HUES48 (cell line): ENCODE measurements around the gene RIGI.

Experiments used
- H3K27ac ChIP-seq: one replicate; pipeline ENCODE4 v1.7.0; 2013; ENCODE audit warnings: low read depth, low read length, inconsistent platforms
- H3K27me3 ChIP-seq: 2 replicates; pipeline ENCODE4 v1.6.1; 2013; ENCODE audit warnings: mild to moderate bottlenecking, low read length; ENCODE audit not compliant: control insufficient read depth, insufficient read depth
- H3K36me3 ChIP-seq: 2 replicates; pipeline ENCODE4 v1.6.1; 2013; ENCODE audit warnings: low read length; ENCODE audit not compliant: control insufficient read depth, insufficient read depth
- H3K4me1 ChIP-seq: 2 replicates; pipeline ENCODE4 v1.6.1; 2013; ENCODE audit warnings: mild to moderate bottlenecking, low read length; ENCODE audit not compliant: control insufficient read depth, insufficient read depth
- H3K4me3 ChIP-seq: 2 replicates; pipeline ENCODE4 v1.5.1; 2013; ENCODE audit warnings: mild to moderate bottlenecking, low read depth, low read length
- H3K9ac ChIP-seq: 2 replicates; pipeline ENCODE4 v1.6.1; 2013; ENCODE audit warnings: mild to moderate bottlenecking, low read depth, low read length, moderate library complexity
- H3K9me3 ChIP-seq: 2 replicates; pipeline ENCODE4 v1.6.1; 2013; ENCODE audit warnings: low read length; ENCODE audit not compliant: control insufficient read depth, insufficient read depth

The RIGI gene

GRCh38 chr9:32526041-32526706 lies at the start of gene RIGI:
Gene RIGI (minus strand): TSS chr9:32526196. CDS start chr9:32526166, 30 bp downstream.
- peak within 1 kb of the TSS; percentile 69 for H3K9ac ChIP-seq
- H3K4me3 ChIP-seq = peak within 1 kb of the TSS; percentile 82
- H3K27ac ChIP-seq = peak within 1 kb of the TSS; percentile 57
- no peaks in the 10 kb centered on the region for H3K27me3 ChIP-seq
- H3K4me1 ChIP-seq = peaks cover 16% of the 10 kb centered on the region
- H3K9me3 ChIP-seq = peaks cover 9% of the 10 kb centered on the region
- H3K36me3 ChIP-seq = peaks cover 3% of the 10 kb centered on the region; the same call in 1 of the 2 replicates

GRCh38 chr9:32574858-32575257 lies 48.9 kb upstream of the RIGI start:
- Histone ChIP-seq H3K27ac (no peak overlapping the region), H3K9me3 (no peaks in the 10 kb centered on the region), H3K36me3 (no peaks in the 10 kb centered on the region), H3K4me3 (no peak overlapping the region), H3K27me3 (no peaks in the 10 kb centered on the region), H3K4me1 (peaks cover 13% of the 10 kb centered on the region), H3K9ac (no peak overlapping the region)

GRCh38 chr9:32573821-32574220 lies 47.8 kb upstream of the RIGI start:
- H3K9ac ChIP-seq = no peak overlapping the region
- peak overlapping the region; percentile 84 for H3K4me3 ChIP-seq
- H3K36me3 ChIP-seq = no peaks in the 10 kb centered on the region
- no peak overlapping the region for H3K27ac ChIP-seq
- H3K4me1 ChIP-seq = peaks cover 13% of the 10 kb centered on the region
- H3K9me3 ChIP-seq = no peaks in the 10 kb centered on the region
- no peaks in the 10 kb centered on the region for H3K27me3 ChIP-seq

- Histone ChIP-seq H3K4me1 (peaks cover 13% of the 10 kb centered on the region), H3K9ac (peak within 1 kb of the TSS; percentile 87), H3K9me3 (no peaks in the 10 kb centered on the region), H3K4me3 (peak within 1 kb of the TSS; percentile 84), H3K27me3 (no peaks in the 10 kb centered on the region), H3K36me3 (peaks cover 5% of the 10 kb centered on the region; the same call in 1 of the 2 replicates), H3K27ac (peak within 1 kb of the TSS; percentile 91)
Measured at GRCh38 chr9:32572900-32573523, 47.0 kb upstream of the RIGI start, which contains the start of gene NDUFB6. Gene NDUFB6 (minus strand): TSS chr9:32573159. CDS start chr9:32573060, 99 bp downstream.

GRCh38 chr9:32571969-32572899 lies 46.2 kb upstream of the RIGI start:
- Histone ChIP-seq H3K4me1 (peaks cover 13% of the 10 kb centered on the region), H3K9me3 (no peaks in the 10 kb centered on the region), H3K36me3 (peaks cover 8% of the 10 kb centered on the region; the same call in 1 of the 2 replicates), H3K4me3 (peak overlapping the region; percentile 84), H3K27ac (peak overlapping the region; percentile 91), H3K9ac (peak overlapping the region; percentile 87), H3K27me3 (no peaks in the 10 kb centered on the region)

- Histone ChIP-seq H3K36me3 (peaks cover 24% of the 10 kb centered on the region), H3K9me3 (no peaks in the 10 kb centered on the region), H3K27me3 (no peaks in the 10 kb centered on the region), H3K4me3 (no peak overlapping the region), H3K27ac (no peak overlapping the region), H3K9ac (no peak overlapping the region), H3K4me1 (peaks cover 13% of the 10 kb centered on the region)
Measured at GRCh38 chr9:32570262-32570661, 44.3 kb upstream of the RIGI start.

- H3K9me3 ChIP-seq = no peaks in the 10 kb centered on the region
- H3K9ac ChIP-seq = no peak overlapping the region
Measured at GRCh38 chr9:32566770-32567169, 40.8 kb upstream of the RIGI start.

GRCh38 chr9:32565967-32566366 lies 40.0 kb upstream of the RIGI start:
- no peaks in the 10 kb centered on the region for H3K4me1 ChIP-seq
- H3K9me3 ChIP-seq = no peaks in the 10 kb centered on the region
- H3K36me3 ChIP-seq = peaks cover 25% of the 10 kb centered on the region
- H3K4me3 ChIP-seq = no peak overlapping the region
- no peaks in the 10 kb centered on the region for H3K27me3 ChIP-seq
- no peak overlapping the region for H3K9ac ChIP-seq
- no peak overlapping the region for H3K27ac ChIP-seq

More at GRCh38 chr9:32566770-32567169, 40.8 kb upstream of the RIGI start:
- Histone ChIP-seq H3K27me3 (no peaks in the 10 kb centered on the region), H3K4me1 (peaks cover 5% of the 10 kb centered on the region), H3K4me3 (no peak overlapping the region), H3K36me3 (peaks cover 25% of the 10 kb centered on the region), H3K27ac (no peak overlapping the region)

GRCh38 chr9:32558408-32558934 lies 32.5 kb upstream of the RIGI start:
- no peaks in the 10 kb centered on the region for H3K9me3 ChIP-seq

GRCh38 chr9:32554591-32554990 lies 28.6 kb upstream of the RIGI start:
- H3K4me1 ChIP-seq = peaks cover 3% of the 10 kb centered on the region; the same call in 1 of the 2 replicates
- no peaks in the 10 kb centered on the region for H3K9me3 ChIP-seq
- no peak overlapping the region for H3K4me3 ChIP-seq
- no peak overlapping the region for H3K27ac ChIP-seq
- no peak overlapping the region for H3K9ac ChIP-seq
- peaks cover 8% of the 10 kb centered on the region; the same call in 1 of the 2 replicates for H3K36me3 ChIP-seq
- no peaks in the 10 kb centered on the region for H3K27me3 ChIP-seq

More at GRCh38 chr9:32558408-32558934, 32.5 kb upstream of the RIGI start:
- Histone ChIP-seq H3K36me3 (peaks cover 8% of the 10 kb centered on the region; the same call in 1 of the 2 replicates), H3K4me1 (no peaks in the 10 kb centered on the region), H3K9ac (no peak overlapping the region), H3K27me3 (no peaks in the 10 kb centered on the region), H3K27ac (no peak overlapping the region), H3K4me3 (no peak overlapping the region)
